Activated naive CD4-positive, alpha-beta T cell treated with anti-CD3 and anti-CD28 coated beads, Interleukin-2, amount 50 U/mL, for 24 hours (primary cell): ENCODE measurements around the gene PHLDA2.

Experiments
- H3K27ac Mint-ChIP-seq: one replicate; pipeline ENCODE4 v1.8.0; 2021; ENCODE audit warnings: mild to moderate bottlenecking, mixed read lengths
- H3K27me3 Mint-ChIP-seq: one replicate; pipeline ENCODE4 v1.8.0; 2021; ENCODE audit warnings: mixed read lengths
- H3K36me3 Mint-ChIP-seq: one replicate; pipeline ENCODE4 v1.8.0; 2021; ENCODE audit warnings: mixed read lengths
- H3K4me1 Mint-ChIP-seq: one replicate; pipeline ENCODE4 v1.8.0; 2021; ENCODE audit warnings: mixed read lengths
- H3K4me3 Mint-ChIP-seq: one replicate; pipeline ENCODE4 v1.8.0; 2021; ENCODE audit warnings: mild to moderate bottlenecking, mixed read lengths
- H3K9me3 Mint-ChIP-seq: one replicate; pipeline ENCODE4 v1.8.0; 2021; ENCODE audit warnings: mixed read lengths

PHLDA2 gene

DNA sequence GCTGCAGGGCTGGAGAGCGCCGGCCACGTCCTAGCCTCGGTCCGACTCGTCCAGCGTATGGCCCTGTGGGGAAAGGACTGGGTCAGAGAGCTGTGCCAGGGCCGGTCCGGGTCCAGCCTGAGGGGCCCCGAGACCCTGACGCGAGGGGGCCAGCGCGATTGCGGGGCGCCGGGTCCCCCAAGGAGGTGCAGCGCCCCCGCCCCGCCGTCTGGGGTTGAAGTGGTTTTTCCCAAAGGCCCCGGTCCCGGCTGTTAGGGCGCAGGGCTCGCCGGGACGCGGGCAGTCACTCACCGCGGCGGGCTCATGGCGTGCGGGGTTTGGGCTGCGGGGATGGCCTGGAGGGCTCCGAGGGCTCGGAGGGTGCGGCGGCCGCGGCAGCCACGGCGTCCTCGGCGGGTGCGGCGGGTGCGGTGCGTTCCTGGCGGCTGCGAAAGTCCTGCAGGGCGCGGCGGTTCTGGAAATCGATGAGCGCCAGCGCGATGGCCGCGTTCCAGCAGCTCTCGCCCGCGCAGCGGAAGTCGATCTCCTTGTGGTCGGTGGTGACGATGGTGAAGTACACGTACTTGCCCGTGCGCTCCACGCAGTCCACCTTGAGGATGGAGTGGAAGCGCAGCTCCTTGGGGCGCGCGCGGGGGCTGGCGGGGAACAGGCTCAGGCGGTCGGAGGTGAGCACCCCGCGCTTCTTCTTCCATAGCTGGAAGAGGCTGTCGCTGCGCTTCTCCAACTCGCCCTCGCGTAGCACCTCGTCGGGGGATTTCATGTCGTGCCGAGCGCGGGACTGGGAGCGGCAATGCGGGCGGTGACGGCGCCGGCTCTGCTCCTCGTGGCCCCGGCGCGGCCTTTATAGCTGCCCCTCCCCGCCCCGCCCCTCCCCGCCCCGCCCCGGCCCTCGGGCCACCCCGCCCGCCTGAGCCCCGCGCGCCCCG is at the start of gene PHLDA2:
TSS of gene PHLDA2 (minus strand) at position 816 of the 926 bp plus-strand sequence. CDS start at position 760, 56 bp downstream.
- Mint-ChIP-seq H3K4me1 (peaks cover 15% of the 10 kb centered on the region), H3K27me3 (peaks cover 5% of the 10 kb centered on the region), H3K4me3 (peak within 1 kb of the TSS; percentile 86), H3K36me3 (no peaks in the 10 kb centered on the region), H3K9me3 (no peaks in the 10 kb centered on the region), H3K27ac (peak within 1 kb of the TSS; percentile 70)

DNA sequence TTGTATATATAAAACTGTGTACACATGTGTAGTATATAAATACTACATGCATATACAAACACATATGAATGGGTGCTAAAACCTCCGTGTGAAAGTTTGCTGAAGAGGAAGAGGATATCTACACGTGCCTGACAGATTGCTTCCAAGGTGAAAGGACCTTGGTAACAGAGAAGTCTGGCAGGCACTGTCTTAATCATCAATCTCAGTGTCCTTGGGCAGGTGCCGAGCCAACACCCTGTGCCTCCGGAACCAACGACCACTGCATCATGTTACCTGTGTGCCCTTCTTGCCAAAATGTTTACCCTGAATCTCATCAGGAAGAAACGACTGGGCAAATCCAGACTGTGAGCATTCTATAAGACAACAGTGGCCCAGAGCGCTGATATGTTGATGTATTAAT is 47.9 kb upstream of the PHLDA2 start:
- Mint-ChIP-seq H3K27me3 (no peaks in the 10 kb centered on the region), H3K4me1 (peaks cover 46% of the 10 kb centered on the region), H3K4me3 (no peak overlapping the region), H3K9me3 (no peaks in the 10 kb centered on the region), H3K36me3 (peaks cover 13% of the 10 kb centered on the region), H3K27ac (no peak overlapping the region)

GRCh38 chr11:2976294-2977063 is 47.3 kb upstream of the PHLDA2 start:
- peaks cover 40% of the 10 kb centered on the region for H3K4me1 Mint-ChIP-seq
- no peaks in the 10 kb centered on the region for H3K27me3 Mint-ChIP-seq
- no peak overlapping the region for H3K4me3 Mint-ChIP-seq
- no peaks in the 10 kb centered on the region for H3K9me3 Mint-ChIP-seq
- peaks cover 11% of the 10 kb centered on the region for H3K36me3 Mint-ChIP-seq
- peak overlapping the region; percentile 59 for H3K27ac Mint-ChIP-seq

GRCh38 chr11:2975594-2975993 is 46.4 kb upstream of the PHLDA2 start:
- Mint-ChIP-seq H3K4me3 (no peak overlapping the region), H3K36me3 (peaks cover 11% of the 10 kb centered on the region), H3K27ac (peak overlapping the region; percentile 62), H3K27me3 (no peaks in the 10 kb centered on the region), H3K9me3 (no peaks in the 10 kb centered on the region), H3K4me1 (peaks cover 39% of the 10 kb centered on the region)

DNA sequence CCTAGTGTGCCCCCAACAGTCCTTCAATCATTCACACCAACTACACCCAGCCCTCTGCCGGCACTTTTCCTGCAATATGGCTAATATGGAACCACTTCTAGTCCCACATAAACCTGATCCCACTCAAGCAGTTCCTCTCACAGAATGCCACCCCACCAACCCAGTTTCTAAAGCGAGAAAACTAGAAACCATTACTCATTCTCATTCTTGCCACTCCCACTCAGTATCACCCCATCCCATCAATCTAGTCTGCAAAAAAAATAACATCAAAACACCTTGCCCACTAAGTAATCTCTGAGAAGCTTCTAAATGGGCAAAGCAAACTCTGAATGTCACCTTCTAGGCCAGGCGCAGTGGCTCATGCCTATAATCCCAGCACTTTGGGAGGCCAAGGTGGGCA is 45.1 kb upstream of the PHLDA2 start:
- H3K27ac Mint-ChIP-seq, result peak overlapping the region; percentile 43
- H3K27me3 Mint-ChIP-seq, result no peaks in the 10 kb centered on the region
- H3K4me1 Mint-ChIP-seq, result peaks cover 35% of the 10 kb centered on the region
- H3K4me3 Mint-ChIP-seq, result no peak overlapping the region
- no peaks in the 10 kb centered on the region for H3K9me3 Mint-ChIP-seq
- peaks cover 14% of the 10 kb centered on the region for H3K36me3 Mint-ChIP-seq

- Mint-ChIP-seq H3K4me3 (no peak overlapping the region), H3K27ac (no peak overlapping the region), H3K9me3 (no peaks in the 10 kb centered on the region), H3K36me3 (peaks cover 19% of the 10 kb centered on the region), H3K4me1 (peaks cover 9% of the 10 kb centered on the region), H3K27me3 (no peaks in the 10 kb centered on the region)
Measured at GRCh38 chr11:2968341-2968900, 39.2 kb upstream of the PHLDA2 start.

DNA sequence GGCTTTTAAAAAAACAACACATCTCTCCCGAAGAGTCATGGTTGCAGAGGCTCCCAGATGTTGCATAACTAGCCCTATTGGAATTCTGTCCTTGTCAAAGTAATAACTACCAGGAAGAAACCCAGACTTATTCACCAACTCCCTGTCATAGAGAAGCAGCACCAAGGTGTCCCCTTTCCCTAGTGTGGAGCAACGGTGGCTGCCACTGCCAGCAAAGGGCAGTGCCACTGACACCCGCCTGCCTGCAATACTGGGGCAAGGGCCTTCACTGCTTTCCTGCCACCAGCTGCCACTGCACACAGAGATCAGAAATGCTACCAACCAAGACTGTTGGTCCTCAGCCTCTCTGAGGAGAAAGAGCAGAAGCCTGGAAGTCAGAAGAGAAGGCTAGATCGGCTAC is 35.6 kb upstream of the PHLDA2 start:
- H3K4me1 Mint-ChIP-seq, result peaks cover 28% of the 10 kb centered on the region
- H3K27me3 Mint-ChIP-seq, result no peaks in the 10 kb centered on the region
- H3K36me3 Mint-ChIP-seq, result peaks cover 21% of the 10 kb centered on the region
- no peak overlapping the region for H3K4me3 Mint-ChIP-seq
- no peaks in the 10 kb centered on the region for H3K9me3 Mint-ChIP-seq
- H3K27ac Mint-ChIP-seq, result no peak overlapping the region

- Mint-ChIP-seq H3K27ac (no peak overlapping the region), H3K36me3 (peaks cover 21% of the 10 kb centered on the region), H3K9me3 (no peaks in the 10 kb centered on the region), H3K4me3 (no peak overlapping the region), H3K4me1 (peaks cover 28% of the 10 kb centered on the region), H3K27me3 (no peaks in the 10 kb centered on the region)
Measured at GRCh38 chr11:2963761-2964160, 34.5 kb upstream of the PHLDA2 start.

DNA sequence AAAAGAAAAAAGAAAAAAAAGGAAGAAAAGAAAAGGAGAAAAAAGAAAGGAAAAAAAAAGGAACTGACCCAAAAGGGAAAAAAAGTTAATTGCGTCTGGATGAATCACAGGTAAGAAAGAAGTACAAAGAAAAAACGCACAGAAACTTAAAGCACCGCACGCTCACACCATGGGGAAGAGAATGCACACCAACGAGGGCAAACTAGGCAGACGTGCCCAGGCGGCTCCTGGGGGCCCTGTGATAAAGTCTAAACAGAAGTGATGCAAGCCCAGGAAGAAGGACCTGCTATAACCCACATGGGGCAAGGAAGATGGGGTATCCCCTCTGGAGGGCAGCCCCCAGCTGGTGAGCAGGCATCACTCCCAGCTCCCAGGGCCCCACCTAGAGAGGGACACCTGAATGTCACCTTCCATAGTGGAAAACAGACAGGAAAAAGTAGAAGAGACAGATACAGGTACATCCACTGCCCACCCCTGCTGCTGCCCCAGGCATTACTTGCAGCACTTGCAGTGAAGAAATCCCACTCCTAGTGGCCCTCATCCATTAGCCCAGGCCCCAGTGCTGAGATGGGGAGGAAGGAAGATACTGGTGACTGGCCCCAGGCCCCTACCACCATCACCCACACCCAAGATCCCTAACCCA is 34.0 kb upstream of the PHLDA2 start:
- peaks cover 28% of the 10 kb centered on the region for H3K4me1 Mint-ChIP-seq
- H3K9me3 Mint-ChIP-seq, result no peaks in the 10 kb centered on the region
- no peak overlapping the region for H3K4me3 Mint-ChIP-seq
- no peaks in the 10 kb centered on the region for H3K27me3 Mint-ChIP-seq
- no peak overlapping the region for H3K27ac Mint-ChIP-seq
- H3K36me3 Mint-ChIP-seq, result peaks cover 20% of the 10 kb centered on the region

DNA sequence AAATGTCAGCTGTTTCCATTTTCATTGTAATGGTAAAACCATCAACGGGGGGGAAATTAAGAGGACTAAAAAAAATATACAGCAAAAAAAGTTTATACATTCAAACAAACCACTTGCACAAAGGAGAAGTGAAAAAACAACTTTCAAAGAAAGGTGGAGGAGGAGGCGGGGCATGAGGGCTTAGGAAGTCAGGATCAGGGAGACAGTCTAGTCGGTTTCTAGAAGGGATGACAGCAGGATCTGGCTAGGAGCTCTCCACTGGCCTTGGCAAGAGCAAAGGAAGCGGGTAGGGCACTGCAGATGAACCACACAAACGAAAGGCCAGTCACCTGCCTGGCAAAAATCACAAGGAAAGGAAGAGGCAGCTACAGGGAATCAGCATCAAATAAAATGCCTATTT is 31.9 kb upstream of the PHLDA2 start:
- Mint-ChIP-seq H3K9me3 (no peaks in the 10 kb centered on the region), H3K4me3 (no peak overlapping the region), H3K4me1 (peaks cover 24% of the 10 kb centered on the region), H3K27me3 (no peaks in the 10 kb centered on the region), H3K36me3 (peaks cover 17% of the 10 kb centered on the region), H3K27ac (peak overlapping the region; percentile 68)

- Mint-ChIP-seq H3K27me3 (no peaks in the 10 kb centered on the region), H3K9me3 (no peaks in the 10 kb centered on the region), H3K4me1 (peaks cover 23% of the 10 kb centered on the region), H3K27ac (no peak overlapping the region), H3K4me3 (no peak overlapping the region), H3K36me3 (peaks cover 17% of the 10 kb centered on the region)
Measured at GRCh38 chr11:2960139-2960538, 30.9 kb upstream of the PHLDA2 start.

DNA sequence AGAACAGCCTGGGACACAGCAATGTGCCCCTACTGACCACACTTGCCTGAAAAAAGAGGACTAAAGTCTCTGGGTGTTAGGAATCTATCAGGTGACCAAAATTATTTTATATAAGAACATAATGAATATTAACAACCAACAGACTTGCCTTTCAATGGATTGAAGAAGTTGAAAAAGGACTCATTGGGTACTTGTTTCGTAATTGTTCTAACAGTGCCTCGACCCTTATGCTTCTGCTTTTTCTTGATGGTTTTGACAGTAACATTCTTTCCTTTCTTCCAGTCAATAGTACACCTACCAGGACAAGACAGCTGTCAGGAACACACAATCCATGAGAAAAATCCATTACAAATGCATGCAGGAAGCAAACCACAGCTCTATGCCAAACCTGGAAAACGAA is 29.0 kb upstream of the PHLDA2 start:
- Mint-ChIP-seq H3K27ac (no peak overlapping the region), H3K27me3 (no peaks in the 10 kb centered on the region), H3K4me3 (no peak overlapping the region), H3K4me1 (peaks cover 19% of the 10 kb centered on the region), H3K36me3 (peaks cover 11% of the 10 kb centered on the region), H3K9me3 (no peaks in the 10 kb centered on the region)

DNA sequence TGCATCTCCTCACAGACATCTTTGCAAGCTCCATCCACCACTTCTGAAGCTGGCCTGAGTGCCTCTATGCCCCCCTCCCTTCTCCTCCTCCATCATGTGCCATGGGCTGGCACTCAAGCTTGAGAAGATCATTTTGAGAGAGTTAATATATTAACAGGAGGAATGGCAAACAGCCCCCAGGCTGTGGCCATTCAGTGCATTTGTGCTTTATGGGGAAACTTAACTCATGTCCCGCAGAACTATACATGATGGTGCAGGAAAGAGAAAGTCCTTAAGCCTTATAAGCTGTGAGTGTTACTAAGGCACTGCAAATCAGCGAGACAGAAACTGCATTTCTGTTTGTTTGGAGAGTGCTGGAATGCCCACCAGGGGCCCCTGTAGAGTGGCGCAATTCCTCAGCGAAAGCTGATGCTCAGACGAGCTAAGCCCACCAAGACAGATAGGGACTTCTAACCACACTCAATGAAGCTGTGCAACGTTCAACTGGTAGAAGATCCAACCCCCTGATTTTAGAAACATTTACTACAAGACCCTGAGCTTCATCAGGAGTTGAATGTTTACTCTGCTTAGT is 26.8 kb upstream of the PHLDA2 start:
- no peak overlapping the region for H3K4me3 Mint-ChIP-seq
- no peaks in the 10 kb centered on the region for H3K9me3 Mint-ChIP-seq
- no peaks in the 10 kb centered on the region for H3K27me3 Mint-ChIP-seq
- H3K36me3 Mint-ChIP-seq, result peaks cover 6% of the 10 kb centered on the region
- no peak overlapping the region for H3K27ac Mint-ChIP-seq
- H3K4me1 Mint-ChIP-seq, result peaks cover 13% of the 10 kb centered on the region

- Mint-ChIP-seq H3K4me3 (no peak overlapping the region), H3K36me3 (peaks cover 11% of the 10 kb centered on the region), H3K9me3 (no peaks in the 10 kb centered on the region), H3K4me1 (peaks cover 20% of the 10 kb centered on the region), H3K27ac (peak overlapping the region; percentile 65), H3K27me3 (no peaks in the 10 kb centered on the region)
Measured at GRCh38 chr11:2954263-2954662, 25.0 kb upstream of the PHLDA2 start.

- Mint-ChIP-seq H3K36me3 (peaks cover 11% of the 10 kb centered on the region), H3K9me3 (no peaks in the 10 kb centered on the region), H3K27ac (no peak overlapping the region), H3K4me1 (peaks cover 32% of the 10 kb centered on the region), H3K27me3 (no peaks in the 10 kb centered on the region), H3K4me3 (no peak overlapping the region)
Measured at GRCh38 chr11:2952290-2952689, 23.1 kb upstream of the PHLDA2 start.
